NT2/D1 (cell line): ENCODE results near the gene CAMK2A.
"Not testable (repeated sequence)": the region's sequence is repeated elsewhere in the genome, so short reads cannot be mapped to it uniquely, and the experiment has no call there.

ENCODE experiments used
- DNase-seq: peaks from one replicate; pipeline ENCODE4 v3.0.0-alpha.2; 2011; ENCODE audit warnings: low read depth, low spot score
- H3K27me3 ChIP-seq: 2 replicates; pipeline ENCODE4 v1.6.0; 2011; ENCODE audit warnings: mild to moderate bottlenecking; ENCODE audit not compliant: insufficient read length, insufficient read depth
- H3K36me3 ChIP-seq: 2 replicates; pipeline ENCODE4 v1.6.1; 2011; ENCODE audit warnings: mild to moderate bottlenecking, low read length, mixed read lengths; ENCODE audit not compliant: insufficient read depth, insufficient read length
- H3K4me1 ChIP-seq: 2 replicates; pipeline ENCODE4 v1.5.1; 2011; ENCODE audit not compliant: insufficient read depth, insufficient read length
- H3K4me3 ChIP-seq: 2 replicates; pipeline ENCODE4 v1.5.1; 2011; ENCODE audit warnings: low read depth; ENCODE audit not compliant: insufficient read length
- H3K9ac ChIP-seq: 2 replicates; pipeline ENCODE4 v1.6.0; 2011; ENCODE audit warnings: low read depth; ENCODE audit not compliant: insufficient read length
- H3K9me3 ChIP-seq: 2 replicates; pipeline ENCODE4 v1.5.1; 2011; ENCODE audit warnings: mild to moderate bottlenecking, low read length; ENCODE audit not compliant: insufficient read depth
- SUZ12 ChIP-seq: IDR thresholded peaks from 2 replicates; pipeline ENCODE4 v1.6.1; 2011; ENCODE audit not compliant: insufficient read length, insufficient read depth; ENCODE audit errors: extremely low read depth
- YY1 ChIP-seq: IDR thresholded peaks from 2 replicates; pipeline ENCODE4 v1.6.1; 2011; ENCODE audit not compliant: insufficient read length, insufficient read depth
- ZNF274 ChIP-seq: IDR thresholded peaks from 2 replicates; pipeline ENCODE4 v1.6.1; 2011; ENCODE audit warnings: mild to moderate bottlenecking, low read depth, low read length

The CAMK2A gene

DNA sequence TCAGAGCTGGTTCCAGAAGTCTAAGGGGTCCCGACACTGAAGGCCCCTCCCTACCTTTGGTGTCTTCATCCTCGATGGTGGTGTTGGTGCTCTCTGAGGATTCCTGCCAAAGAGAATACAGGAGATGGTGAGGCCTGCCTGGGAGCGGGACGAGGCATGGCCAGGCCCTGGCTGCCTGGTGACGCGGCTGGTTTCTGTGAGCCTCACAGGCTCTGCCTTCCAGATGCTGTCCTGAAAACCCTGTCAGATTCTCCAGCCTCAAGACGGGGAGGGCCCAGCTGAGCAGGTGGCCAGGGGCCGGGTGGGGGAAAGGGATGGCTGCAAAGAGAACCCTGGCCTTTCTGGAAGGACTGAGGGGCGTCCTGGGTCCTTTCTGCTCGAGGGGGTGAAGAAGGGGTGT is 50.9 kb downstream of the CAMK2A start:
- TF ChIP-seq YY1 (no peak), ZNF274 (no peak), SUZ12 (no peak)
- no peaks in the 10 kb centered on the region for H3K4me1 ChIP-seq
- no peaks in the 10 kb centered on the region for H3K9me3 ChIP-seq

DNA sequence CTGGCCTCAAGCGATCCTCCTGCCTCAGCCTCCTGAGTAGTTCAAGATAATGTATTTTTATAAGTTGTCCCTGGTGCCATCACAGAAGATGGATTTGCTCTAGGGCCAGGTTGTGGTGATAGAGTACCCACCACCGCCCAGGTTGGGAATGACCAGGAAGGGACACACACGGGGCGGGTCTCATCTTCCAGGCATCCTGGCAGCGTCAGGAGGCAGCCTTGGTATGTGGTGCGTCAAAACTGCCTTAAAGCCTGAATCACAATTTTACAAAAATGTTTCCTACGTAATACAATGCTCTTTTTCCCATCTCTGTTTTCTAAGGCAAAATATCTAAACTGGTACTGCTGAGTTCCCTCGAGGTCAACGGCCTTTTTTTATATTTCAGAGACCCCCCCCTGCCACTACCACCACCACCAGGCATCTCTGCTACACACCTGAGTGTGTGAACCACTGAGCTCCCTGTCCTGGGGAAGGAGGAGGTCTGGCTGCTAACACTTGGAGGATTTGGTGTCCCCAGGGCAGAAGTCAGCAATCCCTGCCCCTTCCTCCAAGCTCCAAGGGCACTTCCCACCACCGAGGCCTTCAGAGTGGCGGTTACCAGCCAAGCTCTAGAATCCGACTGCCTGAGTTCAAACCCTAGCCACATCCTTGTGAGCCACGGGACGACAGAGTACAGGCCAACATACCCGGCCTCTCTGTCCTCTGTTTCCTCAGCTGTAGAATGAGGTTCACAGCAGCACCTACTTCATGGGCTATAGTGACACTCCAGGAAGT is 52.4 kb downstream of the CAMK2A start:
- DNase-seq: no peak
- H3K9me3 ChIP-seq: no peaks in the 10 kb centered on the region
- H3K4me1 ChIP-seq: no peaks in the 10 kb centered on the region
- H3K27me3 ChIP-seq: no peaks in the 10 kb centered on the region
- H3K36me3 ChIP-seq: no peaks in the 10 kb centered on the region
- H3K9ac ChIP-seq: no peak overlapping the region
- H3K4me3 ChIP-seq: no peak overlapping the region
- TF ChIP-seq ZNF274 (no peak), SUZ12 (no peak), YY1 (no peak)

More for the DNA sequence above, 50.9 kb downstream of the CAMK2A start:
- H3K27me3 ChIP-seq: no peaks in the 10 kb centered on the region
- H3K4me3 ChIP-seq: no peak overlapping the region
- DNase-seq: no peak
- no peaks in the 10 kb centered on the region for H3K36me3 ChIP-seq
- no peak overlapping the region for H3K9ac ChIP-seq

DNA sequence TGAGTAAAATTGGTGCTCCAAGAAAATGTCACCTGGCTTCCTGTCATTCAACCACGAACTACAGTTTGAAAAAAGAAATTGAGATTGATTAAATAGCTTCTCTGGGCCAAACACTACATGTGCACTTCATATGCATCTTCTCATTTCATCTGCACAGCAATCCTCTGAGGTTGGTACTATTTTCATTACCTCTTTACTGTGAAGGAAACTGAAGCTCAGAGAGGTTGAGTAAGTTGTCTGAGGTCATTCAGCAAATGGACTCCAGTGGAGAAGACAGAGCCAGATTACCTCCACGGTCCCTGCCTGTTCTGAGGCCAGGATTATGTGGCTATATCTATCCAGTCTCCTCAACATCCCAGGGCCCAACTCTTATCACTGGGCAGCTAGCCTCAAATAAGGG is 53.3 kb downstream of the CAMK2A start:
- Histone ChIP-seq H3K9me3 (no peaks in the 10 kb centered on the region), H3K9ac (no peak overlapping the region), H3K4me3 (no peak overlapping the region), H3K27me3 (no peaks in the 10 kb centered on the region), H3K4me1 (no peaks in the 10 kb centered on the region), H3K36me3 (no peaks in the 10 kb centered on the region)
- TF ChIP-seq SUZ12 (no peak), YY1 (no peak), ZNF274 (no peak)
- DNase-seq: no peak

DNA sequence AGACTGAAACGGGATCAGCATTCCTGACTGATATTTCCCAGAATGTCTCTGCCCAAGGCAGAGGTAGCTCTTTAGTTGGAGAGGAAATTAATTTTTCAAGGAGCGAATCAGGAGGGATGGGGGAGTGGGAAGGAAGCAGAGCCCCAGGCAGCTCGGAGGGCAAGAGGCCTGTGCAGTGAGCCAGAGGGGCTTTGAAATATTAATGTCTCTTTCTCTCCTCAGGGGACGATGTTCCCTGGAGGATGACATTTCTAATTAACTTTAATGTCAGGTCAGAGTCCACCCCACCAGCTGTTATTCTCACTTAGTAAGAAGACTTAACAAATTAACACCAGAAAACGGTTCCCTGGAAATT is 54.1 kb downstream of the CAMK2A start:
- H3K9ac ChIP-seq: no peak overlapping the region
- H3K27me3 ChIP-seq: no peaks in the 10 kb centered on the region
- no peaks in the 10 kb centered on the region for H3K4me1 ChIP-seq
- H3K36me3 ChIP-seq: no peaks in the 10 kb centered on the region
- no peak for TF ChIP-seq YY1
- no peak for DNase-seq
- H3K4me3 ChIP-seq: no peak overlapping the region
- no peaks in the 10 kb centered on the region for H3K9me3 ChIP-seq

DNA sequence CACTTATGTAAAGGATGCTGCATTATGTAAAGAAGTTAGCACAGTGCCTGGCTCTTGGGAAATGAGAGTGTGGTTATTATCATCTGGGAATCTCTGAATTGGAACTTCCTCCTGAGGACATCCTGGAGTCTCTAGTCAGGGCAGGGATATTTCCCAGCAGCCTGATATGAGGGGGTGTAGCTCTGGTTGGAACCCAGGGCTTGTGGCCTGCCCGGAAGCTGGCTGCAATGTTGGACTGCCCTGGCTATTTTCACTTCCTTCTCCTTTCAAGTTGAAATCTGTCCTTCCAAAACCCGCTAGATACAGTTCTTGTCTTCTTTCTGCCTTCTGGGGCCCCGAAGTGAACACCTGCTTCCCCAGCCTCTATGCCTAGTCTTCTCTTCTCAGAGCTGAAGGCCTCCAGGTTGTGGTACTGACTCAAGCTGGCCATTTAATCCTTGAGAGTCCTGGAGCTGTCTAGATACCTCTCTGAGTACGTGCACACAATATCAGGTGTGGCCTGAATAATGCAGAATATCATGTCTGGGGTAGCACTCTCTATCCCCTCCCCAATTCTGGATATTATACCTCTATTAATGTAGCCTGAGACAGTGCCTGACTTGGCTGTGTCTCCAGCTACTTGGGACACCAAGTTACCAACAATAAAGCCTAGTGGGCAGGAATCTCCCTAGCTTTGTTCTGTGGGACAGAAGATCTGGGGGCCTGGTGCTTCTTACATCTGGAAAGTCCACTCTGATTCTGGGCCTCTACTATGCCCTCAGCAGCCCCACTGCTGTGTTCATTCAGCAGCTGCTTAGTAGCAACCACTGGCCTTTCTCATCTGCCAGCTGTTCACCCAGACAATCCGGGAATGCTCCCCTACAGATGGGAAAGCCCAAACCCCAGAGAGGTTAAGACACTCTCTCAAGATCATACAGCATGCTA is 54.7 kb downstream of the CAMK2A start:
- H3K36me3 ChIP-seq: no peaks in the 10 kb centered on the region
- no peaks in the 10 kb centered on the region for H3K9me3 ChIP-seq
- no peak overlapping the region for H3K4me3 ChIP-seq
- no peaks in the 10 kb centered on the region for H3K4me1 ChIP-seq
- TF ChIP-seq ZNF274 (no peak), YY1 (no peak), SUZ12 (no peak)
- no peak for DNase-seq
- no peaks in the 10 kb centered on the region for H3K27me3 ChIP-seq
- H3K9ac ChIP-seq: no peak overlapping the region

DNA sequence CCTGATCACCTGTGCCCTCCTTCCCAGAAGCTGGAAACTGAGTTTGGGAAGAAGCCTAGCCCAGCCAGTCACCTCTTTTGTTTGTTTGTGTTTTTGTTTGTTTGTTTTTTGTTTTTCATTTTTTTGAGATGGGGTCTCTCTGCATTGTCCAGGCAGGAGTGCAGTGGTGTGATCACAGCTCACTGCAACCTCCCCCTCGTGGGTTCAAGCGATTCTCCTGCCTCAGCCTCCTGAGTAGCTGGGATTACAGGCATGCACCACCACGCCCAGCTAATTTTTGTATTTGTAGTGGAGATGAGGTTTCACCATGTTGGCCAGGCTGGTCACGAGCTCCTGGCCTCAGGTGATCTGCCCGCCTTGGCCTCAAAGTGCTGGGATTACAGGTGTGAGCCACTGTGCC is 55.9 kb downstream of the CAMK2A start:
- not testable (repeated sequence) for H3K9me3 ChIP-seq, H3K36me3 ChIP-seq, DNase-seq, H3K27me3 ChIP-seq, H3K4me1 ChIP-seq, H3K9ac ChIP-seq, H3K4me3 ChIP-seq

DNA sequence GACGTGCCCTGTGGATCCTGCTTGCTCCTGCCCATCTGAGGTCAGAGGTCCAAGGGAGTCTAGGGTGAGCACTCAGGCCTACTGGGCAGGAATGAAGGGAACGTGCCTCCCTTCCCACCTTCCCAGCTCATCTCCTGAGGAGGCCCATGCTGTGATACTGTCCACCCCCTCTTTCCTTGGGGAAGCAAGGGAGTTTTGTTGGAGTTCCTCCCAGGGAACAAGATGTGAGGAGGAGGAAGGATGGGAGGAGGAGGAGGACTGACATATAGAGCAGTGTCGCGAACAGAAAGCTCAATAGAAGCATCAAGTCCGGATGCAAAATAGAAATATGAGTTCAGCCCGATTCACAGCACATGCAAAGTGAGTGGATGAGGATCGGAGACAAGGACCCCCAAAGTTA is 58.7 kb downstream of the CAMK2A start:
- no peaks in the 10 kb centered on the region for H3K27me3 ChIP-seq
- H3K36me3 ChIP-seq: no peaks in the 10 kb centered on the region
- no peaks in the 10 kb centered on the region for H3K9me3 ChIP-seq
- H3K4me3 ChIP-seq: no peak overlapping the region
- H3K9ac ChIP-seq: no peak overlapping the region
- peaks cover 2% of the 10 kb centered on the region for H3K4me1 ChIP-seq
- TF ChIP-seq SUZ12 (no peak), YY1 (no peak), ZNF274 (no peak)
- no peak for DNase-seq
